H1 (cell line): ENCODE results near the gene PRDM1. TPM values are rescaled to one million over a fixed set of nuclear protein-coding genes. Genes with fewer than 3 reads are reported as not detected.

Source experiments
- ATF2 ChIP-seq: IDR thresholded peaks from 2 replicates; pipeline ENCODE4 v1.6.1; 2012; ENCODE audit warnings: low read length, inconsistent platforms
- RXRA ChIP-seq: IDR thresholded peaks from 2 replicates; pipeline ENCODE4 v1.6.1; 2011; ENCODE audit warnings: low read depth, mild to moderate bottlenecking, low read length, moderate library complexity; ENCODE audit not compliant: insufficient read depth
- SIRT6 ChIP-seq: IDR thresholded peaks from one replicate; pipeline ENCODE4 v1.7.1; 2012; ENCODE audit warnings: low read length, inconsistent platforms
- SP1 ChIP-seq: IDR thresholded peaks from 2 replicates; pipeline ENCODE4 v1.6.1; 2011; ENCODE audit warnings: low read depth, low read length
- SP4 ChIP-seq: IDR thresholded peaks from 2 replicates; pipeline ENCODE4 v1.6.1; 2012; ENCODE audit warnings: low read length, inconsistent platforms
- SUZ12 ChIP-seq: fragments of 200-600 bp; sonication (generic); IDR thresholded peaks from 2 replicates; pipeline ENCODE4 v1.6.1; 2012; ENCODE audit warnings: mild to moderate bottlenecking, inconsistent platforms, low read length, moderate library complexity, mixed read lengths
- TBP ChIP-seq: IDR thresholded peaks from 2 replicates; pipeline ENCODE4 v1.6.1; 2011; ENCODE audit warnings: low read depth, low read length, improper control_type of control experiment
- polyA plus RNA-seq, 7 experiments: library from polyadenylated mRNA; depleted of rRNA in 3 of 7; stranded (reverse) in 5 of 7; unstranded in 2 of 7; fragments of >200 nt in 5 of 7; fragments of 200-250 nt in 2 of 7; gene quantifications; 1 replicate in 5 of 7; 2 replicates in 1 of 7; 4 replicates in 1 of 7; pipeline versions ENCODE4 v1.2.1 to v1.2.3, GENCODE V29; 2011 to 2013; ENCODE audit warnings: missing spikeins in 2 of 7, mixed read lengths in 2 of 7
- total RNA-seq: library from RNA; stranded (reverse); fragmentation: NEBNext Ultra II Directional; extraction: Animal tissue kit (Norgen Biotek cat#: 25700); gene quantifications from 2 replicates; pipeline ENCODE4 v1.2.1, GENCODE V29; 2021

PRDM1 gene
- total and polyA plus RNA-seq, 2 of the 8 experiments (the other 6 are each of a cell fraction or from before 2014, with no cell fraction given): 0.21 to 0.74 TPM

GRCh38 chr6:106045077-106045476 is 41.1 kb upstream of the PRDM1 start (continued):
- TF ChIP-seq SUZ12 (no peak), ATF2 (no peak), TBP (no peak), RXRA (no peak), SP1 (no peak), SP4 (no peak), SIRT6 (no peak)
